ENCODE measurements around the gene SIGLEC12.
"Not testable (repeated sequence)": the region's sequence is repeated elsewhere in the genome, so short reads cannot be mapped to it uniquely, and the experiment has no call there.

The SIGLEC12 gene

GRCh38 chr19:51469162-51469561, 32.4 kb downstream of the SIGLEC12 start:
- Histone ChIP-seq H3K4me2 (ENCODE audit: low read length) (no peak overlapping the region), H3K9ac (no peak overlapping the region), H3K4me3 (ENCODE audit: low read depth, low read length) (no peak overlapping the region), H3K9me3 (ENCODE audit: control insufficient read depth, low read length) (no peaks in the 10 kb centered on the region), H3K4me1 (no peaks in the 10 kb centered on the region), H3K79me2 (no peaks in the 10 kb centered on the region), H3K27me3 (ENCODE audit: control insufficient read depth, insufficient read depth, low read length) (no peaks in the 10 kb centered on the region), H3K27ac (no peak overlapping the region), H3K36me3 (ENCODE audit: control insufficient read depth, insufficient read depth, low read length) (no peaks in the 10 kb centered on the region), H2AFZ (no peak overlapping the region)
- no peak for TF ChIP-seq CTCF (IDR thresholded peaks at IDR 0.05)

- no peaks in the 10 kb centered on the region for H3K27me3 ChIP-seq (ENCODE audit: control insufficient read depth, insufficient read depth, low read length)
Measured at GRCh38 chr19:51468545-51468920, 33.1 kb downstream of the SIGLEC12 start.

GRCh38 chr19:51467864-51468544, 33.6 kb downstream of the SIGLEC12 start:
- Histone ChIP-seq H3K36me3 (ENCODE audit: control insufficient read depth, insufficient read depth, low read length) (no peaks in the 10 kb centered on the region), H2AFZ (no peak overlapping the region), H3K79me2 (no peaks in the 10 kb centered on the region), H3K4me1 (no peaks in the 10 kb centered on the region), H3K9ac (no peak overlapping the region), H3K27ac (no peak overlapping the region), H3K27me3 (ENCODE audit: control insufficient read depth, insufficient read depth, low read length) (no peaks in the 10 kb centered on the region), H3K4me3 (ENCODE audit: low read depth, low read length) (no peak overlapping the region), H3K4me2 (ENCODE audit: low read length) (no peak overlapping the region), H3K9me3 (ENCODE audit: control insufficient read depth, low read length) (no peaks in the 10 kb centered on the region)
- TF ChIP-seq CTCF (IDR thresholded peaks at IDR 0.05), result no peak

More at GRCh38 chr19:51468545-51468920, 33.1 kb downstream of the SIGLEC12 start:
- H2AFZ ChIP-seq, result no peak overlapping the region
- H3K4me1 ChIP-seq, result no peaks in the 10 kb centered on the region
- no peak overlapping the region for H3K9ac ChIP-seq
- no peaks in the 10 kb centered on the region for H3K79me2 ChIP-seq
- H3K4me2 ChIP-seq (ENCODE audit: low read length), result no peak overlapping the region
- no peak overlapping the region for H3K27ac ChIP-seq
- TF ChIP-seq CTCF (IDR thresholded peaks at IDR 0.05), result no peak
- H3K4me3 ChIP-seq (ENCODE audit: low read depth, low read length), result no peak overlapping the region
- H3K9me3 ChIP-seq (ENCODE audit: control insufficient read depth, low read length), result no peaks in the 10 kb centered on the region
- H3K36me3 ChIP-seq (ENCODE audit: control insufficient read depth, insufficient read depth, low read length), result no peaks in the 10 kb centered on the region

- Histone ChIP-seq H3K27ac (no peak overlapping the region), H3K4me1 (no peaks in the 10 kb centered on the region), H3K9me3 (ENCODE audit: control insufficient read depth, low read length) (no peaks in the 10 kb centered on the region), H3K4me2 (ENCODE audit: low read length) (no peak overlapping the region), H3K79me2 (no peaks in the 10 kb centered on the region), H3K9ac (no peak overlapping the region), H3K36me3 (ENCODE audit: control insufficient read depth, insufficient read depth, low read length) (no peaks in the 10 kb centered on the region), H2AFZ (no peak overlapping the region), H3K27me3 (ENCODE audit: control insufficient read depth, insufficient read depth, low read length) (no peaks in the 10 kb centered on the region), H3K4me3 (ENCODE audit: low read depth, low read length) (no peak overlapping the region)
- no peak for TF ChIP-seq CTCF (IDR thresholded peaks at IDR 0.05)
Measured at GRCh38 chr19:51466723-51467122, 34.9 kb downstream of the SIGLEC12 start.

- not testable (repeated sequence) for H3K4me1 ChIP-seq; H3K79me2 ChIP-seq; H3K27me3 ChIP-seq (ENCODE audit: control insufficient read depth, insufficient read depth, low read length); H3K27ac ChIP-seq; H3K4me3 ChIP-seq (ENCODE audit: low read depth, low read length); H3K36me3 ChIP-seq (ENCODE audit: control insufficient read depth, insufficient read depth, low read length); H3K4me2 ChIP-seq (ENCODE audit: low read length); H2AFZ ChIP-seq; H3K9me3 ChIP-seq (ENCODE audit: control insufficient read depth, low read length); H3K9ac ChIP-seq
Measured at GRCh38 chr19:51463976-51464581, 37.5 kb downstream of the SIGLEC12 start.
